Neutrophil (primary cell): ENCODE results near the gene ALS2.

Experiments used
- H3K27ac ChIP-seq: fragments of 200-600 bp; sonication (generic); 2 replicates; pipeline ENCODE4 v1.5.1; 2016; ENCODE audit warnings: mild to moderate bottlenecking, moderate library complexity
- H3K27me3 ChIP-seq: fragments of 200-600 bp; sonication (generic); 2 replicates; pipeline ENCODE4 v1.6.0; 2016; ENCODE audit warnings: mild to moderate bottlenecking
- H3K36me3 ChIP-seq: fragments of 200-600 bp; sonication (generic); 2 replicates; pipeline ENCODE4 v1.5.1; 2017
- H3K4me1 ChIP-seq, 2 experiments: fragments of 200-600 bp in 1 of 2; sonication (generic) in 1 of 2; 1 replicate in 1 of 2; 2 replicates in 1 of 2; pipeline versions ENCODE4 v1.5.1 to v1.6.1; 2013 to 2016; ENCODE audit warnings: low read depth in 1 of 2, low read length in 1 of 2, mild to moderate bottlenecking in 1 of 2, moderate library complexity in 1 of 2; ENCODE audit not compliant: control insufficient read depth in 1 of 2, insufficient read depth in 1 of 2
- H3K4me3 ChIP-seq, 2 experiments: fragments of 200-600 bp in 1 of 2; sonication (generic) in 1 of 2; 1 replicate in 1 of 2; 2 replicates in 1 of 2; pipeline ENCODE4 v1.5.1; 2013 to 2016; ENCODE audit warnings: low read depth in 1 of 2, low read length in 1 of 2, mild to moderate bottlenecking in 1 of 2, moderate library complexity in 1 of 2
- H3K9me3 ChIP-seq: fragments of 200-600 bp; sonication (generic); 2 replicates; pipeline ENCODE4 v1.5.1; 2016
- CTCF ChIP-seq: fragments of 200-600 bp; sonication (generic); IDR thresholded peaks from 2 replicates; pipeline ENCODE4 v1.5.1; 2016; ENCODE audit warnings: antibody characterized with exemption

The ALS2 gene

DNA sequence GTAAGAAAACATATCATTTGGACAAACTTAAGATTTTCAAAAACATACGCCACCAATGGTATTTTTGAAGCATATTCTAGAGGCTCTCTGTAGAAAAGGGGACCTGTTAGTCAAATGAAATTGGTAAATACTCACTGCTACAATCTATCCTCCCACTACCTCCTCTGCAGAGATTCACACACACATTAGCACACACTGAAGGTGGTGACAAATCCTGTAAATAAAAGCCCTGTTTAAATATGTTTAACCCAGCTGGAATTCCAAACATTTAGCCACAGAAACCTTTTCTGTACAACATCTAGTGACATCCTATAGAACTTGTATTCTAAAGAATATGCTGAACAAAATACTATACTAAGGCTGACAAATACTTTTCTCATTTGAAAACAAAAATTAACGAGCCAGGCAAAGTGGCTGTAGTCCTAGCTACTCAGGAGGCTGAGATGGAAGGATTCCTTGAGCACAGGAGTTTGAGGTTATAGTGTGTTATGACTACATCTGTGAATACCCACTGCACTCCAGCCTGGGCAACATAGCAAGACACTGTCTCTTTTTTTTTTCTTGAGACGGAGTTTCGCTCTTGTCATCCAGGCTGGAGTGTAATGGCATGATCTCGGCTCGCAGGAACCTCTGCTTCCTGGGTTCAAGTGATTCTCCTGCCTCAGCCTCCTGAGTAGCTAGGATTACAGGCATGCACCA lies 25.9 kb downstream of the ALS2 start:
- TF ChIP-seq CTCF, result no peak
- Histone ChIP-seq H3K36me3 (peaks cover 18% of the 10 kb centered on the region), H3K27ac (no peak overlapping the region), H3K4me3 (no peak overlapping the region), H3K4me1 (no peaks in the 10 kb centered on the region), H3K27me3 (no peaks in the 10 kb centered on the region), H3K9me3 (no peaks in the 10 kb centered on the region)

- TF ChIP-seq CTCF, result no peak
- Histone ChIP-seq H3K9me3 (no peaks in the 10 kb centered on the region), H3K4me3 (no peak overlapping the region), H3K36me3 (peaks cover 10% of the 10 kb centered on the region), H3K4me1 (no peaks in the 10 kb centered on the region), H3K27ac (no peak overlapping the region), H3K27me3 (no peaks in the 10 kb centered on the region)
These were observed 29.2 kb downstream of the ALS2 start for GRCh38 chr2:201751566-201751965.

GRCh38 chr2:201746551-201746950 lies 34.2 kb downstream of the ALS2 start:
- no peak for TF ChIP-seq CTCF
- H3K27me3 ChIP-seq, result no peaks in the 10 kb centered on the region
- H3K4me1 ChIP-seq, result no peaks in the 10 kb centered on the region

GRCh38 chr2:201735486-201735885 lies 45.2 kb downstream of the ALS2 start:
- Histone ChIP-seq H3K27me3 (no peaks in the 10 kb centered on the region), H3K9me3 (no peaks in the 10 kb centered on the region), H3K27ac (no peak overlapping the region), H3K36me3 (no peaks in the 10 kb centered on the region), H3K4me3 (no peak overlapping the region), H3K4me1 (no peaks in the 10 kb centered on the region)
- TF ChIP-seq CTCF, result no peak

More at GRCh38 chr2:201746551-201746950, 34.2 kb downstream of the ALS2 start:
- no peaks in the 10 kb centered on the region for H3K9me3 ChIP-seq
- peaks cover 24% of the 10 kb centered on the region for H3K36me3 ChIP-seq
- H3K4me3 ChIP-seq, result no peak overlapping the region
- no peak overlapping the region for H3K27ac ChIP-seq

DNA sequence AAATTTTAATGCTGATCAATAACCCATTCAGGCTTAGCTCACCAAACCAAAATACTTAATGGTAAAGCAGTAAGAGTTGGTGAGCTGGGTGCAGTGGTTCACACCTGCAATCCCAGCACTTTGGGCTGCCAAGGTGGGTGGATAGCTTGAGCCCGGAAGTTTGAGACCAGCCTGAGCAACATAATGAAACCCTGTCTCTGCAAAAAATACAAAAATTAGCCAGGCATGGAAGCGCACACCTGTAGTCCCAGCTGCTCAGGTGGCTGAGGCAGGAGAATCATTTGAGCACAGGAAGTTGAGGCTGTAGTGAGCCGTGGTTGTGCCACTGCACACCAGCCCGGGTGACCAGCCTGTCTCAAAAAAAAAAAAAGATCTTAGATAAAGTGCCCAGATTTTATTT lies 46.6 kb downstream of the ALS2 start:
- no peaks in the 10 kb centered on the region for H3K36me3 ChIP-seq
- H3K9me3 ChIP-seq, result no peaks in the 10 kb centered on the region
- no peak for TF ChIP-seq CTCF
- no peak overlapping the region for H3K4me3 ChIP-seq
- no peak overlapping the region for H3K27ac ChIP-seq
- no peaks in the 10 kb centered on the region for H3K27me3 ChIP-seq
- no peaks in the 10 kb centered on the region for H3K4me1 ChIP-seq

DNA sequence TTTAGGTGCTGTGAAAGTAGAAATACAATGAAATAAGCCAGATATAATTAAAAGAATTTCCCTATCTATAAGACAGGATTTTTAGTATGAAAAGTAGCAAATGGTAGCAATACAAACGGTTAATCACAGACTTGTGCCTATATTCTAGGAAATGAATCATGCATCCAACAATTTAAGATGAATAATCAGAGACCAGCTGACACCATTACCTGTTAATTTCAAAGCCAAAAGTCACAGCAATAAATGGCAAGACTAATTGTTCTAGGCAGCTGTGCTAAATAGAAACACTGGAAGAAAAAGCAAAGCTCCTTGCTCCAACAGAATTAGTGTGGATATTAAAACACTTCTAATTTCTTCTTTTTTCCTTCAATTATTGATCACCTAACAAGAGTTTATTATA lies 47.2 kb downstream of the ALS2 start:
- Histone ChIP-seq H3K27me3 (no peaks in the 10 kb centered on the region), H3K27ac (no peak overlapping the region)

More for the DNA sequence above, 47.2 kb downstream of the ALS2 start:
- Histone ChIP-seq H3K9me3 (no peaks in the 10 kb centered on the region), H3K4me3 (no peak overlapping the region), H3K36me3 (no peaks in the 10 kb centered on the region), H3K4me1 (no peaks in the 10 kb centered on the region)
- TF ChIP-seq CTCF, result no peak
